Gastroesophageal sphincter (tissue), 4 donors: ENCODE results near the gene CIBAR2. TPM values are rescaled to one million over a fixed set of nuclear protein-coding genes. Genes with fewer than 3 reads are reported as not detected.

Experiments used
- ATAC-seq: fragments of 150-250 bp; one replicate; pipeline ENCODE4 v1.9.1; 2016; ENCODE audit warnings: mild to moderate bottlenecking, moderate library complexity
- H3K27ac ChIP-seq, 4 donors: fragments of 200-600 bp; sonication (generic) in 3 of 4; 1 replicate in 3 of 4; 2 replicates in 1 of 4; pipeline ENCODE4 v1.5.1; 2016 to 2019
- H3K27me3 ChIP-seq: fragments of 200-600 bp; sonication (generic); one replicate; pipeline ENCODE4 v1.5.1; 2019
- H3K36me3 ChIP-seq, 2 donors: fragments of 200-600 bp; sonication (generic); one replicate each; pipeline ENCODE4 v1.5.1; 2019; ENCODE audit warnings: control low read depth in 1 of 2
- H3K4me1 ChIP-seq, 3 donors: fragments of 200-600 bp; sonication (generic); 1 replicate in 2 of 3; 2 replicates in 1 of 3; pipeline ENCODE4 v1.5.1; 2016 to 2019; ENCODE audit warnings: control low read depth in 2 of 3
- H3K4me3 ChIP-seq, 2 donors: fragments of 200-600 bp; sonication (generic); one replicate each; pipeline ENCODE4 v1.5.1; 2019; ENCODE audit warnings: mild to moderate bottlenecking in 1 of 2, moderate library complexity in 1 of 2
- H3K9me3 ChIP-seq, 3 donors: fragments of 200-600 bp; sonication (generic); one replicate each; pipeline ENCODE4 v1.5.1; 2017 to 2019; ENCODE audit warnings: control low read depth in 2 of 3
- EP300 ChIP-seq: sonication (generic); formaldehyde crosslinking; IDR thresholded peaks from one replicate; pipeline ENCODE4 v1.6.1; 2017; ENCODE audit warnings: antibody characterized with exemption, mild to moderate bottlenecking
- POLR2A ChIP-seq, 2 donors: fragments of 450-650 bp; IDR thresholded peaks; one replicate each; pipeline ENCODE4 v1.6.1; 2017; ENCODE audit warnings: antibody characterized with exemption in 2 of 2, mild to moderate bottlenecking in 2 of 2, moderate library complexity in 1 of 2
- POLR2AphosphoS5 ChIP-seq: sonication (generic); formaldehyde crosslinking; IDR thresholded peaks from one replicate; pipeline ENCODE4 v1.6.1; 2017; ENCODE audit warnings: antibody characterized with exemption
- WGBS, 2 donors: methylation state at CpG; one replicate each; pipeline ENCODE4 v1.1.5; 2018; ENCODE audit warnings: low coverage in 1 of 2; 5-methylcytosine and 5-hydroxymethylcytosine counted together
- total RNA-seq, 4 donors: library from RNA; depleted of rRNA; stranded (reverse); fragments of >200 nt; gene quantifications; one replicate each; pipeline ENCODE4 v1.1.0, GENCODE V29; 2016
- TF ChIP-seq, protein P1 (sequence below), 4 experiments: fragments of 200-600 bp in 2 of 4; fragments of 450-650 bp in 2 of 4; sonication (generic) in 1 of 4; IDR thresholded peaks; one replicate each; pipeline ENCODE4 v1.5.1; 2017 to 2019; ENCODE audit warnings: antibody characterized with exemption in 4 of 4, mild to moderate bottlenecking in 2 of 4, moderate library complexity in 2 of 4

The CIBAR2 gene
- total RNA-seq, 4 donors from 2014 or later, result not detected

DNA sequence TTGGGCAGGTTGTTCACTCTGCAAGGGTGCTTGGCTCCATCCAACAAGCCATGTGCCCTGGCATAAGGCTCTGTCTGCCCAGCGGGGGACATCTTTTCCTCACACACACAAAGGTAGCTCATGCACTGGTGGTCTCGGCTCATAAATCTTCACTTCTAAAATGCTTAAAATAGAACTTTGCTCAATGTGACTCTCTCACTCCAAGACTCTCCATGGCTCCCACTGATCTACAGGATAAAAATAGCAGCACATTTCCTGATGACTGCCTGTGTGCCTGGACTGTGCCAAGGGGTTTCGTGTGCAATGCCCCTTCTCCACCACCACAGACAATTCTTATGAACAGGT, 15.1 kb upstream of the CIBAR2 start:
- Histone ChIP-seq H3K4me3 (no peak overlapping the region), H3K9me3 (no peaks in the 10 kb centered on the region), H3K27ac (peak overlapping the region in 1 of 4 donors; percentile 65), H3K27me3 (no peaks in the 10 kb centered on the region), H3K36me3 (no peaks in the 10 kb centered on the region), H3K4me1 (peaks cover 2 to 53% (median 28%) of the 10 kb centered on the region in 3 donors)
- 71 to 83% methylated on average over 2 to 3 of the region's 3 CpGs for WGBS, 2 donors
- no peak for ATAC-seq
- TF ChIP-seq EP300 (no peak), POLR2A (IDR thresholded peaks at IDR 0.05) (no peak), POLR2AphosphoS5 (no peak)
- TF ChIP-seq, protein P1, sequence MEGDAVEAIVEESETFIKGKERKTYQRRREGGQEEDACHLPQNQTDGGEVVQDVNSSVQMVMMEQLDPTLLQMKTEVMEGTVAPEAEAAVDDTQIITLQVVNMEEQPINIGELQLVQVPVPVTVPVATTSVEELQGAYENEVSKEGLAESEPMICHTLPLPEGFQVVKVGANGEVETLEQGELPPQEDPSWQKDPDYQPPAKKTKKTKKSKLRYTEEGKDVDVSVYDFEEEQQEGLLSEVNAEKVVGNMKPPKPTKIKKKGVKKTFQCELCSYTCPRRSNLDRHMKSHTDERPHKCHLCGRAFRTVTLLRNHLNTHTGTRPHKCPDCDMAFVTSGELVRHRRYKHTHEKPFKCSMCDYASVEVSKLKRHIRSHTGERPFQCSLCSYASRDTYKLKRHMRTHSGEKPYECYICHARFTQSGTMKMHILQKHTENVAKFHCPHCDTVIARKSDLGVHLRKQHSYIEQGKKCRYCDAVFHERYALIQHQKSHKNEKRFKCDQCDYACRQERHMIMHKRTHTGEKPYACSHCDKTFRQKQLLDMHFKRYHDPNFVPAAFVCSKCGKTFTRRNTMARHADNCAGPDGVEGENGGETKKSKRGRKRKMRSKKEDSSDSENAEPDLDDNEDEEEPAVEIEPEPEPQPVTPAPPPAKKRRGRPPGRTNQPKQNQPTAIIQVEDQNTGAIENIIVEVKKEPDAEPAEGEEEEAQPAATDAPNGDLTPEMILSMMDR (IDR thresholded peaks at IDR 0.05), result no peak

DNA sequence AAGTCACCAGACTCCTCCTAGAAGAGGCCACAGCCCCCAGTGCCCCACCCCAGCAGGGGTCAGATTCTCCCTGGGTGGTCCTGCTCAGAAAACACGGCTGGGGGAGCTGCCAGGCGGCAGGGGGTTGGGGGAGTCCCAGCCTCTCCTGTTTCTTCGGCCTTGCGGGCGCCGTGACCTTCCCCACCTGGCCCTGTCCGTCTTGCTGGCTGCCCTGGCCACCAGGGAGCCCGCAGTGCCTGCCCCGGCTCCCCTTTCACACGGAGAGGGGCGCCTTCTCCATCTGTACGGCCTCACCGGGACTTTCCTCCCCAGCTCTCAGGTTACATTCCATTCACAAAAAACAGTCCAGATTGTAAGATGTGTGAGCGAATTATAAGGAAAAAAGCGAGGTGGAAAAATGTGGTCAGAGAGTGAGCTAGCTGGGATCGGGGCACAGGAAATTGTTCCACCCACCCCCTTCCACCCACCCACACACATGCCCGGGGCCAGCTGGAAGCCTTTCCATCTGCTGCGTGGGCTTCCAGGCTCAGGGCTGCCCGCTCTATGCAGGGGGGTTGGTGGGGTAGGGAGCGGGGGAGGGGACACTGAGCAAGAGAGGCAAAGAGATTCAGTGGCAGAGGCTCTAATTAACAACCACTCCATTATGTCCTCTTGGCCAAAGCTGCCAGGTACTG, 14.6 kb upstream of the CIBAR2 start:
- no peaks in the 10 kb centered on the region for H3K36me3 ChIP-seq
- 0 to 2% methylated on average over 1 to 7 of the region's 20 CpGs for WGBS, 2 donors
- ATAC-seq, result peak; percentile 30
- H3K27me3 ChIP-seq, result no peaks in the 10 kb centered on the region
- H3K4me3 ChIP-seq, result no peak overlapping the region
- H3K27ac ChIP-seq, result peak overlapping the region in 3 of 4 donors; percentile 43 to 65 (median 57)
- H3K4me1 ChIP-seq, result peaks cover 2 to 53% (median 28%) of the 10 kb centered on the region in 3 donors
- H3K9me3 ChIP-seq, result no peaks in the 10 kb centered on the region
- TF ChIP-seq EP300, result no peak
- TF ChIP-seq, protein P1 (IDR thresholded peaks at IDR 0.05), result no peak
- TF ChIP-seq POLR2A (IDR thresholded peaks at IDR 0.05), result no peak
- TF ChIP-seq POLR2AphosphoS5, result peak; percentile 37

DNA sequence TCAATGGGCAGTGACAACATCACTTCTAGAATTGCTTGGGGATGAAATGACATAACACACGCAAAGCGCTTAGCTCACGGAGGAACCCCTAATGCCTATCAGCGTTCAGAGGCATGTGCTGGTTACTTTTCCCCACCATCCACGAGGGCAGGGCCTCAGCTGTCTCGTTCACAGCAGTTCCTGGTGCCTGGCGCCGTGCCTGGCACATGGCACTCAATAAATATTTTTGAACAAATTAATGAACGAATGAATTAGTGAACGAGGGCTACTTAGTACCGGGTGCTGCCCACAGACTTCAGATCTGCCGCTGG, 14.1 kb upstream of the CIBAR2 start:
- Histone ChIP-seq H3K27ac (peak overlapping the region in 3 of 4 donors; percentile 43 to 65 (median 57)), H3K4me3 (no peak overlapping the region), H3K4me1 (peaks cover 2 to 51% (median 28%) of the 10 kb centered on the region in 3 donors), H3K36me3 (no peaks in the 10 kb centered on the region), H3K27me3 (no peaks in the 10 kb centered on the region), H3K9me3 (no peaks in the 10 kb centered on the region)
- 69 to 77% methylated on average over 8 to 10 of the region's 12 CpGs for WGBS, 2 donors
- no peak for ATAC-seq
- TF ChIP-seq POLR2AphosphoS5, result no peak
- no peak for TF ChIP-seq EP300
- no peak for TF ChIP-seq POLR2A (IDR thresholded peaks at IDR 0.05)
- TF ChIP-seq, protein P1 (IDR thresholded peaks at IDR 0.05), result no peak

DNA sequence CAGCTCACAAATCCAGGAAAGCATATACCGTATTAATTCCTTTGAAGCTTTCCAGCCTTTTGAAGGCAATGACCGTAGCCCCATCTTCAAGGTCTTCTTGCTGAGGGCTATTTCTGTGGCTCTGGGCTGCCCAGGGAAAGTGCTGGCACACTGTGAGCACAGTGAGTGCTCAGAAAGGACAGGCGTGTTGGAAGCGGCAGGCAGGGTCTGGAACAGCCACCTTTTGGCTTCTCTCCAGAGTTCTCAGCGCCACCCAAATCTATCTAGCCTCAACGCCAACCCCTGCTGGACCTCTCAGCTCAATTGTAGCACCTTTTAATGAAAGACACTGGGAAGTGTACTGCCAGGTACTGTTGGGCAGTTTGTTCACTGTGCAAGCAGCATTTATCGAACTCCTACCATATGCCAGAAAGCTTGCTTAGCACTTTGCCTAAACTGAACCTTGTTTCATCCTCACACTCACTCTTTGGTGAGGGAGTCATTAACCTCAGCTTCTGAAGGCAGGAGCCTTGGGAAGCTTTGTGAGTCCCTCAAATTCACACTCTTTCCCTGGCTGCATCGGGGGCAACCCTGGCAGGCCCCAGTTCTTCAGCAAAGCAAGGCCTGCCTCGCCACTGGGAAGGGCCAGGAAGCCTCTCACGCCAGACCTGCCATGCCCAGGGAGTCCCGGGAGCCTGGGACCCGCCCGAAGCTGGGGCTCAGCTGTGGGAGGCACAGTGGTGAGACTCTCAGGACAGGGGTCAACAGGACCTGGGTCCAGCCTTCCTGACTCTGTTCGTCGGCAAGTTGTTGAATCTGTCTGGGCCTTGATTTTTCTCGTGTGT, 13.5 kb upstream of the CIBAR2 start:
- H3K27me3 ChIP-seq, result no peaks in the 10 kb centered on the region
- H3K36me3 ChIP-seq, result no peaks in the 10 kb centered on the region
- TF ChIP-seq, protein P1 (IDR thresholded peaks at IDR 0.05), result no peak
- TF ChIP-seq POLR2AphosphoS5 (no peak), EP300 (no peak), POLR2A (IDR thresholded peaks at IDR 0.05) (no peak)
- peak overlapping the region in 1 of 4 donors; percentile 31 for H3K27ac ChIP-seq
- H3K9me3 ChIP-seq, result no peaks in the 10 kb centered on the region
- H3K4me1 ChIP-seq, result peaks cover 2 to 45% (median 22%) of the 10 kb centered on the region in 3 donors
- no peak for ATAC-seq
- no peak overlapping the region for H3K4me3 ChIP-seq
- 78 to 91% methylated on average over 4 to 8 of the region's 16 CpGs for WGBS, 2 donors
